Upper lobe of left lung (tissue), 4 donors: ENCODE data around the gene SMIM44.

Source experiments
- CTCF ChIP-seq, 6 experiments: fragments of 450-650 bp in 4 of 6; fragments of 200-600 bp in 2 of 6; sonication (generic) in 2 of 6; IDR thresholded peaks; one replicate each; pipeline ENCODE4 v1.5.1; 2016 to 2019; ENCODE audit warnings: antibody characterized with exemption in 6 of 6
- EP300 ChIP-seq, 4 donors: sonication (generic); formaldehyde crosslinking; IDR thresholded peaks; one replicate each; pipeline ENCODE4 v1.5.1; 2017; ENCODE audit warnings: antibody characterized with exemption in 4 of 4, control low read depth in 2 of 4

GRCh38 chr19:3504735-3505134, 21.5 kb upstream of the SMIM44 start:
- TF ChIP-seq CTCF (IDR thresholded peaks at IDR 0.05) (no peak), EP300 (IDR thresholded peaks at IDR 0.05) (no peak)
